WTC11 (cell line): ENCODE measurements around the gene CYP51A1. TPM values are rescaled to one million over a fixed set of nuclear protein-coding genes. Genes with fewer than 3 reads are reported as not detected.

Source experiments
- ATAC-seq: fragments of 200-7000 bp; cut with Tn5 transposase; 2 replicates; pipeline ENCODE4 v1.10.0; 2021; ENCODE audit warnings: mild to moderate bottlenecking, moderate library complexity
- CTCF ChIA-PET: fragments of 300-600 bp; sonication (Branson Sonifier 250); formaldehyde crosslinking; loops from one replicate; lab custom pipeline; 2021; ENCODE audit warnings: antibody characterized with exemption; lab: Charles Lee
- POLR2A ChIA-PET: fragments of 350-600 bp; sonication (Branson Sonifier 250); formaldehyde crosslinking; loops from one replicate; lab custom pipeline; 2021; ENCODE audit warnings: antibody characterized with exemption; lab: Charles Lee
- DNase-seq: peaks from one replicate; pipeline ENCODE4 v3.0.0; 2021; ENCODE audit warnings: low spot score
- H3K27ac Mint-ChIP-seq: 2 replicates; pipeline ENCODE4 v1.8.0; 2021; ENCODE audit warnings: mixed read lengths
- H3K27me3 Mint-ChIP-seq: 2 replicates; pipeline ENCODE4 v1.8.0; 2021; ENCODE audit warnings: low read depth, mild to moderate bottlenecking, moderate library complexity, mixed read lengths
- H3K36me3 Mint-ChIP-seq: 2 replicates; pipeline ENCODE4 v1.8.0; 2021; ENCODE audit warnings: mixed read lengths
- H3K4me1 Mint-ChIP-seq: 2 replicates; pipeline ENCODE4 v1.8.0; 2022; ENCODE audit warnings: mixed read lengths
- H3K4me3 Mint-ChIP-seq: 2 replicates; pipeline ENCODE4 v1.8.0; 2021; ENCODE audit warnings: mild to moderate bottlenecking, moderate library complexity, mixed read lengths
- H3K9me3 Mint-ChIP-seq: 2 replicates; pipeline ENCODE4 v1.8.0; 2021; ENCODE audit warnings: mixed read lengths
- ATF1 ChIP-seq: sonication (generic); formaldehyde crosslinking; IDR thresholded peaks from 2 replicates; pipeline ENCODE4 v1.8.1; 2023; ENCODE audit warnings: mild to moderate bottlenecking, moderate library complexity, missing genetic modification reagents
- ERG ChIP-seq: fragments of 250-450 bp; sonication (Bioruptor Pico); IDR thresholded peaks from 2 replicates; pipeline ENCODE4 v1.8.0; 2021; ENCODE audit warnings: mild to moderate bottlenecking
- ETV6 ChIP-seq: sonication (generic); formaldehyde crosslinking; IDR thresholded peaks from 2 replicates; pipeline ENCODE4 v1.8.1; 2022; ENCODE audit warnings: mild to moderate bottlenecking, missing genetic modification reagents
- FOXP4 ChIP-seq: sonication (generic); formaldehyde crosslinking; IDR thresholded peaks from 2 replicates; pipeline ENCODE4 v1.8.0; 2022; ENCODE audit warnings: mild to moderate bottlenecking, missing genetic modification reagents
- GTF2I ChIP-seq: fragments of 250-450 bp; sonication (Bioruptor Pico); conservative IDR thresholded peaks from 2 replicates; pipeline ENCODE4 v1.4.0; 2021; ENCODE audit warnings: mild to moderate bottlenecking
- HMGXB4 ChIP-seq: sonication (generic); formaldehyde crosslinking; IDR thresholded peaks from 2 replicates; pipeline ENCODE4 v1.8.1; 2023; ENCODE audit warnings: mild to moderate bottlenecking, moderate library complexity, missing genetic modification reagents
- JAZF1 ChIP-seq: fragments of 250-450 bp; sonication (Bioruptor Pico); IDR thresholded peaks from 2 replicates; pipeline ENCODE4 v1.9.0; 2021; ENCODE audit warnings: moderate library complexity, mild to moderate bottlenecking, inconsistent platforms
- JUN ChIP-seq: sonication (generic); formaldehyde crosslinking; IDR thresholded peaks from 2 replicates; pipeline ENCODE4 v1.8.0; 2023; ENCODE audit warnings: mild to moderate bottlenecking, missing genetic modification reagents
- NFE2L1 ChIP-seq: sonication (generic); formaldehyde crosslinking; IDR thresholded peaks from 2 replicates; pipeline ENCODE4 v1.8.1; 2023; ENCODE audit warnings: missing genetic modification reagents
- PRDM15 ChIP-seq: sonication (generic); formaldehyde crosslinking; IDR thresholded peaks from 2 replicates; pipeline ENCODE4 v1.8.0; 2022; ENCODE audit warnings: missing genetic modification reagents
- SMAD3 ChIP-seq: sonication (generic); formaldehyde crosslinking; IDR thresholded peaks from 2 replicates; pipeline ENCODE4 v1.8.0; 2022; ENCODE audit warnings: missing genetic modification reagents, mild to moderate bottlenecking, borderline replicate concordance
- STAT6 ChIP-seq: sonication (generic); formaldehyde crosslinking; conservative IDR thresholded peaks from 2 replicates; pipeline ENCODE4 v1.8.1; 2023; ENCODE audit warnings: mild to moderate bottlenecking, low read depth, missing genetic modification reagents, moderate library complexity
- TEAD1 ChIP-seq: sonication (generic); formaldehyde crosslinking; IDR thresholded peaks from 2 replicates; pipeline ENCODE4 v1.8.0; 2022; ENCODE audit warnings: mild to moderate bottlenecking, missing genetic modification reagents
- USF1 ChIP-seq: sonication (generic); formaldehyde crosslinking; IDR thresholded peaks from 2 replicates; pipeline ENCODE4 v1.8.0; 2022; ENCODE audit warnings: mild to moderate bottlenecking, missing genetic modification reagents
- ZNF281 ChIP-seq: sonication (generic); formaldehyde crosslinking; IDR thresholded peaks from 2 replicates; pipeline ENCODE4 v1.8.0; 2023; ENCODE audit warnings: mild to moderate bottlenecking, missing genetic modification reagents
- ZNF671 ChIP-seq: fragments of 250-450 bp; sonication (Bioruptor Pico); IDR thresholded peaks from 2 replicates; pipeline ENCODE4 v1.8.0; 2021; ENCODE audit warnings: mild to moderate bottlenecking
- ZSCAN18 ChIP-seq: fragments of 250-450 bp; sonication (Bioruptor Pico); IDR thresholded peaks from 2 replicates; pipeline ENCODE4 v2.1.2; 2022; ENCODE audit warnings: mild to moderate bottlenecking, moderate library complexity
- total RNA-seq: library from RNA; stranded (reverse); gene quantifications from 3 replicates; pipeline ENCODE4 v1.2.3, GENCODE V29; 2021

The CYP51A1 gene
- total RNA-seq, 1 experiment from 2014 or later: 81.4 TPM

- no peak for DNase-seq
- ATAC-seq: no peak
- Mint-ChIP-seq H3K9me3 (peaks cover 7% of the 10 kb centered on the region), H3K4me1 (no peaks in the 10 kb centered on the region), H3K27ac (no peak overlapping the region), H3K27me3 (no peaks in the 10 kb centered on the region), H3K36me3 (peaks cover 45% of the 10 kb centered on the region), H3K4me3 (no peak overlapping the region)
- CTCF ChIA-PET: no interaction called here
- POLR2A ChIA-PET: no interaction called here
- TF ChIP-seq FOXP4 (CRISPR knock-in tag) (no peak), ATF1 (no peak), STAT6 (CRISPR knock-in tag) (no peak), ZSCAN18 (CRISPR knock-in tag) (no peak), ERG (CRISPR knock-in tag) (no peak), JUN (CRISPR knock-in tag) (no peak)
Measured at GRCh38 chr7:92092210-92092609, 42.1 kb downstream of the CYP51A1 start.

GRCh38 chr7:92088266-92088665 is 46.0 kb downstream of the CYP51A1 start:
- H3K27ac Mint-ChIP-seq: no peak overlapping the region
- no peaks in the 10 kb centered on the region for H3K27me3 Mint-ChIP-seq
- no peaks in the 10 kb centered on the region for H3K4me1 Mint-ChIP-seq
- TF ChIP-seq USF1 (CRISPR knock-in tag) (no peak), ZSCAN18 (CRISPR knock-in tag) (no peak), PRDM15 (CRISPR knock-in tag) (no peak), TEAD1 (no peak), ZNF671 (CRISPR knock-in tag) (no peak), ZNF281 (CRISPR knock-in tag) (no peak), NFE2L1 (CRISPR knock-in tag) (no peak), GTF2I (CRISPR knock-in tag) (no peak), JAZF1 (no peak), ETV6 (CRISPR knock-in tag) (no peak), HMGXB4 (CRISPR knock-in tag) (no peak), SMAD3 (CRISPR knock-in tag) (no peak)

More at GRCh38 chr7:92088266-92088665, 46.0 kb downstream of the CYP51A1 start:
- DNase-seq (no peak), ATAC-seq (no peak)
- H3K9me3 Mint-ChIP-seq: peaks cover 11% of the 10 kb centered on the region
- CTCF ChIA-PET: no interaction called here
- peaks cover 60% of the 10 kb centered on the region for H3K36me3 Mint-ChIP-seq
- H3K4me3 Mint-ChIP-seq: no peak overlapping the region
- POLR2A ChIA-PET: no interaction called here
